Measurements from ENCODE around the gene OR4D6.
"Not testable (repeated sequence)": the region's sequence is repeated elsewhere in the genome, so short reads cannot be mapped to it uniquely, and the experiment has no call there.

OR4D6 gene

GRCh38 chr11:59456661-59457060 is at the start of gene OR4D6:
TSS of gene OR4D6 (plus strand) at chr11:59456961. CDS start at chr11:59456961, 0 bp downstream.
- no peak for DNase-seq

DNA sequence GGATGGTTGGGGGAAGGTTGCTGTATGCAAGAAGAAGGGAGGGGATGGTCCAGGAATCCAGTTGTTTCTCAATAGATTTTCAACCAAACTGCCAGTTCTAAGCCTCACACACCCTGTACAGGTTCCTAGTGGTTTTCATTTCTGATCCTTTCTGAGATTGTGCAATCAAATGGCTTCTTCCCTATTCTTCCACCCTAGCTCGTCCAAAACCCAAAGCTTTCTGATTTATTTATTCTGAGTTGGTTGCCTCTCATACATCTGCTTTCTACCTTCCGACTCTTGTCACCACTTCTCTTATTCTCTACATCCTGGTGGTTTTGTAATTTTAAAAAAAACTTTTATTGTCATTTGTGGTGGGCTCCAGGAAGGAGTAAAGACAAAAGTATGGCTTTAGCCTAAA is 43.1 kb upstream of the OR4D6 start:
- DNase-seq, result no peak

- no peak for DNase-seq
Observed at GRCh38 chr11:59415111-59415510, 41.6 kb upstream of the OR4D6 start.

GRCh38 chr11:59416613-59417012 is 40.1 kb upstream of the OR4D6 start:
- DNase-seq, result no peak

GRCh38 chr11:59417023-59417422 is 39.7 kb upstream of the OR4D6 start:
- DNase-seq, result peak; percentile 31

DNA sequence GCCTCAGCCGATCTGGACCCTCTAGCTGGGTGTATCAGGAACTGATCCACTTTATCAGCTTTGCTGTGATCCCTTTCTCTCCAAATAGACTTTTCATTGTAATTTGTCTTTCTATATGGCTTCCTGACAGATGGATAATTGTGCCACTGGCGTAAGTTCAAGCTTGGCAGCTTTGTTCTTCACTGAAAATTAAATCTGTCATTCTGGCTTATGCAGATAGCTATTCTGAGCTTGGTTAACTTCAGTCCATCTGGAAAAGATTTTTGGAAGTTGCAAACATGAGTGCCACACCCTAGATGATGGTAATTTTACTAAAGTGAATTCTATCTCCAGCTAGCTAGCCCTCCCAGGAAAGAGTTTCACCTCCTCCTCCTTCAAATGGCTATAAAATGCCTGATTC is 38.6 kb upstream of the OR4D6 start:
- peak; percentile 78 for DNase-seq

GRCh38 chr11:59423835-59424234 is 32.9 kb upstream of the OR4D6 start:
- no peak for DNase-seq

GRCh38 chr11:59425131-59425530 is 31.6 kb upstream of the OR4D6 start:
- no peak for DNase-seq

GRCh38 chr11:59426361-59427067 is 30.2 kb upstream of the OR4D6 start, which contains the start of gene OR5A2:
TSS of gene OR5A2 (minus strand) at chr11:59426413. CDS start at chr11:59422953, 3,460 bp downstream.
- DNase-seq, result no peak

- DNase-seq, result no peak
Observed at GRCh38 chr11:59427068-59427382, 29.7 kb upstream of the OR4D6 start.

GRCh38 chr11:59429924-59430516 is 26.7 kb upstream of the OR4D6 start:
- DNase-seq, result no peak

GRCh38 chr11:59436169-59436568 is 20.6 kb upstream of the OR4D6 start, which contains the start of gene OR5A1:
TSS of gene OR5A1 (plus strand) at chr11:59436469. CDS start at chr11:59443169, 6,700 bp downstream.
- DNase-seq, result no peak

- peak; percentile 19 for DNase-seq
Observed at GRCh38 chr11:59437770-59438169, 19.0 kb upstream of the OR4D6 start.

DNA sequence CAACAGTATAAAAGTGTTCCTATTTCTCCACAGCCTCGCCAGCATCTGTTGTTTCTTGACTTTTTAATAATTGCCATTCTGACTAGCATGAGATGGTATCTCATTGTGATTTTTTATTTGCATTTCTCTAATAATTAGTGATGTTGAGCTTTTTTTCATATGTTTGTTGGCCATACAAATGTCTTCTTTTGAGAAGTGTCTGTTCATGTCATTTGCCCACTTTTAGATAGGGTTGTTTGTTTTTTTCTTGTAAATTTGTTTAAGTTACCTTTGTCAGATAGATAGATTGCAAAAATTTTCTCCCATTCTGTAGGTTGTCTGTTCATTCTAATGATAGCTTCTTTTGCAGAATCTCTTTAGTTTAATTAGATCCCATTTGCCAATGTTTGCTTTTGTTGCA is 11.1 kb upstream of the OR4D6 start:
- not testable (repeated sequence) for DNase-seq

DNA sequence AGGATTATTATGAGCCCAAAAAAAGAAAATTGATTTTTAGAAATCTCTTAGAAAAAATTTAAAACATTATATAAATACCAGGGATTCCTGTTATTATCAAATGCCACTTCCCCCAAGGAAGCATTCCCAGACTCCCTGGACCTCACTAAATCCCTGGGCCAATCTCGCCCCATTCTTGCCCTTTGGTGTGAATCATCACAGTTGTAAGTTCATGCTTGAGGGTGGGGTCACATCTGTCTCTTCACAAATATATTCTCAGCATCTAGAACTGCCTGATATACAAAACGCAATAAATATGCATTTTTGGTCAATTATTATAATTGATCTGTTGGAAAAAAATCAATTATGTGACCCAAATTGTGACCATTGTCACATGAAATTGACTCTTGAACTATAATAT is 8.3 kb upstream of the OR4D6 start:
- DNase-seq, result no peak

DNA sequence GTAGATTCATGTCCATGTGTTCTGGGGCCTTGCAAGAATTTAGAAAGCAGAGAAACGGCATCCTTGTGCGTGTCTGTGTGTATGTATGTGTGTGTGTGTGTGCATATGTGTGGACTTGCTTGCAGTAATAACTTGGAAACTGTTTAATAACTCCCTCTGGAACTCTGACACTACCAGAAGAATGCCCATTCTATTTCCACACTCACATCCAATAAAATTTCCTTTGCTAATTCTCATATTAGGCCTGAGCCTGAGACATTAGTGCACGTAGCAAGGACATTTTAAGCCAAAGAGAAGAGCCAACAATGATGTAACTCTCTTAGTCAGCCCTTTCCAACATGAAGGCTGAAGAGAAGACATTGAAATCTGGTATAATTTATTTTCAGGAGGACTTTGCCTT is 3.2 kb downstream of the OR4D6 start:
- no peak for DNase-seq

DNA sequence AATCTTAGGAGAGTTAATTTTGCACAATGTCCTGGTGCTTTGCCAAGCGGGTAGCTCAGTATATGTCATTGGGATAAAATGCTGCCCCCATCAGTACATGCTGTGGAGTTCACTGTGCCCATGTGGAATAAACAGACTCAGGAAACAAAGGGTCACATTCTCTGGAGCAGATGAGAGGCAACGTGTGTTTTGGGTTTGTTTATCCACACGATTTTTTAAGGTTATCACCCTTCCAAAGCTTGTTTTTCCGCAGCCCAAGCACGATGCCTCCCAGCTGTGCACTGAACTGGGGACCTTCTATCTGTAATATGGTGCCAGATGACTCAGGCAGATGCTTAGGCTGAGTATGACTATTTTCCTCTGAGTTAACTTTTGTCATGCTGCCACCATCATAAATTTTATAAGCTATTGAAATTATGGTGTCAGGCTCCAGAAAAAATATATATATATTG is 6.5 kb downstream of the OR4D6 start:
- DNase-seq, result no peak

GRCh38 chr11:59473015-59473414 is 16.3 kb downstream of the OR4D6 start, which contains the start of gene OR4D10:
TSS of gene OR4D10 (plus strand) at chr11:59473315. CDS start at chr11:59477430, 4,115 bp downstream.
- no peak for DNase-seq

DNA sequence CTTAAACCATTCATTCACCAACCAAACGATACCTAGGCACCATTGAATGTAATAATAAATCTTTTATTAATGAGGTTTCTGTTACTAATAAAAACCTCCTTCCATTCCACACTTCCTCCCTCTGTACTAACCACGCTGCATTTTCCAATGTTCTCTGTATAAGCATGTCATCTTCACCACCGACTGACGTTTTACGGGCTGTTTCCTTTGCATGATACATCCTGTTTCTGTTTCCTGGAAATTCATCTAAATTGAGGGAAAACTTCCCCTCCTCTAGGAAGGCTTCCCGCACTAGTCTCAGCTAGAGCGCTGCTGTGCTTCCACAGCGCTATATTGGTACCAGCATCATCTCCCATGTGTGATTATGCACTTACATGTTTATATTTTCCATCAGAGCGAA is 18.4 kb downstream of the OR4D6 start:
- DNase-seq, result no peak

GRCh38 chr11:59479906-59480305 is 23.1 kb downstream of the OR4D6 start:
- DNase-seq, result no peak

- no peak for DNase-seq
Observed at GRCh38 chr11:59480359-59480758, 23.6 kb downstream of the OR4D6 start.

DNA sequence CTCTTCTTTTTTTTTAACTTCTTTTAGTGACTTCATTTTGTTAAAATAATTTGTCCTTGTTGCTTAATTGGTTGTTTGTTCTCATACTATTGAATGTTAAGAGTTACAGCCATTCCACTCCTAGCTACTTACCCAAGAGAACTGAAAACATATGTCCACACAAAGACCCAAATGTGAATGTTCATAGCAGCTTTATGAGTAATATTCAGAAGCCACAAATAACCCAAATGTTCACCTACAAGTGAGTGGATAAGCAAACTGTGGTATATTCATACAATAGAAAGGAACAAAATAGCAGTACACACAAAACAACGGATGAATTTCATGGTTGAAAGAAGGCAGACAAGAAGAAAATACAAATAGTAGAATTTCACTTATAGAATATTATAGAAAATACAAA is 45.2 kb downstream of the OR4D6 start:
- DNase-seq, result no peak

GRCh38 chr11:59503276-59503675 is 46.5 kb downstream of the OR4D6 start, which contains the start of gene OR4D11:
TSS of gene OR4D11 (plus strand) at chr11:59503576. CDS start at chr11:59503576, 0 bp downstream.
- DNase-seq, result no peak
